B cell (primary cell): ENCODE measurements around the gene IL1RAPL1.

Source experiments
- EZH2 ChIP-seq: IDR thresholded peaks from 2 replicates; pipeline ENCODE4 v1.6.1; 2012; ENCODE audit warnings: borderline replicate concordance, low read depth, mild to moderate bottlenecking, moderate library complexity, low read length; ENCODE audit not compliant: insufficient read depth, poor library complexity, severe bottlenecking
- TF ChIP-seq, protein P1 (sequence below): fragments of 200-600 bp; IDR thresholded peaks from one replicate; pipeline ENCODE4 v1.8.0; 2022; ENCODE audit warnings: antibody characterized with exemption, mild to moderate bottlenecking

DNA sequence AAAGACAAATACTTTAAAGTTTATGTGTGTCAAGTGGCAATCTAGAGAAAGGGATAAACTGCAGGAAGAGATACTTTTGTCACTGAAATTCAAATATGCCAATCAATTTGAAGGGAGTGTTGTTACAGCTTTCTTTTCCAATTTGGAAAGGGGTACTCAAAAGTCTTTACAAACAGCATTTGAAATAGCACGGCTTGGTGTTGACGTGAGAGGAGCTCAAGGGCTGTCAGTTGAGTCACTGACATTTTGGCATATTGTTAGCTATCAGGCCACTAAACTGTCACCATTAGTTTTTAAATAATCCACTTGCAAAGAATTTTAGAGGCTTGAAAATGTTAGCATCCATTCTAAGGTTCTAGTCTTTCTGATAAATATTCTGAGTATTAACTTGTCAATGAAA, 698.4 kb downstream of the IL1RAPL1 start:
- TF ChIP-seq, protein P1, sequence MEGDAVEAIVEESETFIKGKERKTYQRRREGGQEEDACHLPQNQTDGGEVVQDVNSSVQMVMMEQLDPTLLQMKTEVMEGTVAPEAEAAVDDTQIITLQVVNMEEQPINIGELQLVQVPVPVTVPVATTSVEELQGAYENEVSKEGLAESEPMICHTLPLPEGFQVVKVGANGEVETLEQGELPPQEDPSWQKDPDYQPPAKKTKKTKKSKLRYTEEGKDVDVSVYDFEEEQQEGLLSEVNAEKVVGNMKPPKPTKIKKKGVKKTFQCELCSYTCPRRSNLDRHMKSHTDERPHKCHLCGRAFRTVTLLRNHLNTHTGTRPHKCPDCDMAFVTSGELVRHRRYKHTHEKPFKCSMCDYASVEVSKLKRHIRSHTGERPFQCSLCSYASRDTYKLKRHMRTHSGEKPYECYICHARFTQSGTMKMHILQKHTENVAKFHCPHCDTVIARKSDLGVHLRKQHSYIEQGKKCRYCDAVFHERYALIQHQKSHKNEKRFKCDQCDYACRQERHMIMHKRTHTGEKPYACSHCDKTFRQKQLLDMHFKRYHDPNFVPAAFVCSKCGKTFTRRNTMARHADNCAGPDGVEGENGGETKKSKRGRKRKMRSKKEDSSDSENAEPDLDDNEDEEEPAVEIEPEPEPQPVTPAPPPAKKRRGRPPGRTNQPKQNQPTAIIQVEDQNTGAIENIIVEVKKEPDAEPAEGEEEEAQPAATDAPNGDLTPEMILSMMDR, result no peak
- TF ChIP-seq EZH2, result no peak
